ENCODE data around the gene SMC1B. TPM values are rescaled to one million over a fixed set of nuclear protein-coding genes. Genes with fewer than 3 reads are reported as not detected.

SMC1B gene
- total and polyA plus RNA-seq, 4 donors: 0.02 to 0.05 TPM; not detected in 2

DNA sequence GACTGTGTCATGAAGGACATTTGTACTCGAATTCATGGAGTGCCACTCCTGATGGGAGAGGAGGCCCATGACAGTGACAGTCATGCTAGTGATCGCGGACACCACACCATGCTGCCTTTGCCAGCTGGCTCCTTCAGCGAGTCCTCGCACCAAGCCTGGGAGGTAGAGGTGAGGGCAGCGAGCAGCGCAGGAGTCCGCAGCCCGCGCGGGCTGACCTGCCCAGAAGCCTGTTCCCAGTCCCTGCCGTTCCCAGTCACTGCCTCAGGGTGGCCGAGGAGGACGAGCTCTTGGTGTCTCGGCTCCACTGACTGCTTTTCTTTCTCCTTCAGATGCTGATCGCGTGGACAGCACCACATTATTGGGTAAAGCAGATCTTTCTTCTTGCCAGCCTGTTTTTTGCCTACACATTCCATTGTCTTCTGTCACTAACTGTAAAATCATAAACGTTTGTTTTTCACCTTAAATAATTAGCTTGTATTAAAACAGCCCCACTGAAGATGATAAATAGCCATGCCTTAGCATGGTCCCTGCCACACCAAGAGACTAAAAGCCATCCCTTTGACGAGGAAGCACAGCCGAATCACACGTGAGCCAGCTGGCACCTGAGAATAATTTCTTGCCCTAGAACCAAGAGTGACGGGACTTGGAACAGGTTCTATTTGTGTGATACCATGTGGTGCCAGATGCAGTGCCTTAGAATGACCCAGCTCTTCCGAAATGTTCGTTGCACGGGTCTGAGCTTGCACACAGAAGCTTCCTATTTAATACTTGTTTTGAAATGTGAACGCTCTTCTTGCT, 78.2 kb downstream of the SMC1B start (continued):
- TF ChIP-seq, protein P1, sequence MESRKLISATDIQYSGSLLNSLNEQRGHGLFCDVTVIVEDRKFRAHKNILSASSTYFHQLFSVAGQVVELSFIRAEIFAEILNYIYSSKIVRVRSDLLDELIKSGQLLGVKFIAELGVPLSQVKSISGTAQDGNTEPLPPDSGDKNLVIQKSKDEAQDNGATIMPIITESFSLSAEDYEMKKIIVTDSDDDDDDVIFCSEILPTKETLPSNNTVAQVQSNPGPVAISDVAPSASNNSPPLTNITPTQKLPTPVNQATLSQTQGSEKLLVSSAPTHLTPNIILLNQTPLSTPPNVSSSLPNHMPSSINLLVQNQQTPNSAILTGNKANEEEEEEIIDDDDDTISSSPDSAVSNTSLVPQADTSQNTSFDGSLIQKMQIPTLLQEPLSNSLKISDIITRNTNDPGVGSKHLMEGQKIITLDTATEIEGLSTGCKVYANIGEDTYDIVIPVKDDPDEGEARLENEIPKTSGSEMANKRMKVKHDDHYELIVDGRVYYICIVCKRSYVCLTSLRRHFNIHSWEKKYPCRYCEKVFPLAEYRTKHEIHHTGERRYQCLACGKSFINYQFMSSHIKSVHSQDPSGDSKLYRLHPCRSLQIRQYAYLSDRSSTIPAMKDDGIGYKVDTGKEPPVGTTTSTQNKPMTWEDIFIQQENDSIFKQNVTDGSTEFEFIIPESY (IDR thresholded peaks at IDR 0.05): no peak

GRCh38 chr22:45334528-45334927, 78.9 kb downstream of the SMC1B start:
- 58% methylated on average over 9 of the region's 9 CpGs for WGBS
- no peaks in the 10 kb centered on the region for H3K9me3 ChIP-seq (ENCODE audit: control insufficient read depth in 4 of 4, low read length in 3 of 4)
- H3K27ac ChIP-seq (ENCODE audit: low read depth in 1 of 2, low read length in 2 of 2): peak overlapping the region; percentile 37 to 66

More at GRCh38 chr22:45334528-45334927, 78.9 kb downstream of the SMC1B start:
- no peak overlapping the region for H3K9ac ChIP-seq (ENCODE audit: low read depth in 1 of 2, low read length in 2 of 2)
- no peak for DNase-seq (ENCODE audit: low spot score)
- TF ChIP-seq CTCF (IDR thresholded peaks at IDR 0.05; ENCODE audit: low read depth, low read length, missing input control) (no peak), REST (IDR thresholded peaks at IDR 0.05) (no peak), YY1 (IDR thresholded peaks at IDR 0.05) (no peak), HNF4G (IDR thresholded peaks at IDR 0.05) (no peak), RAD21 (IDR thresholded peaks at IDR 0.05) (no peak), MAX (IDR thresholded peaks at IDR 0.05) (no peak), SP1 (IDR thresholded peaks at IDR 0.05) (no peak), EGR1 (IDR thresholded peaks at IDR 0.05; ENCODE audit: low read depth in 2 of 2) (no peak)
- H3K4me1 ChIP-seq (ENCODE audit: control insufficient read depth in 4 of 4, insufficient read depth in 4 of 4, low read length in 3 of 4): peaks cover 8 to 39% (median 31%) of the 10 kb centered on the region in 4 donors
- peaks cover 0 to 4% (median 2%) of the 10 kb centered on the region in 4 donors for H3K36me3 ChIP-seq (ENCODE audit: control insufficient read depth in 4 of 4, insufficient read depth in 3 of 4, low read depth in 1 of 4, low read length in 3 of 4)
- H3K4me3 ChIP-seq (ENCODE audit: low read depth in 1 of 3, low read length in 3 of 3): no peak overlapping the region
- no peaks in the 10 kb centered on the region for H3K27me3 ChIP-seq (ENCODE audit: control insufficient read depth in 4 of 4, insufficient read depth in 4 of 4, low read length in 3 of 4)
